Neuronal stem cell (in vitro differentiated cells): Measurements from ENCODE around the gene COA8.
A peak's percentile ranks its signal among the peaks of the same experiment; 100 is the strongest.

Experiments
- DNase-seq: peaks from one replicate; pipeline ENCODE4 v3.0.0-alpha.2; 2013; ENCODE audit warnings: low spot score
- H2AFZ ChIP-seq: one replicate; pipeline ENCODE4 v1.6.1; 2013; ENCODE audit warnings: mild to moderate bottlenecking, low read length, inconsistent platforms
- H2AK5ac ChIP-seq: 2 replicates; pipeline ENCODE4 v1.6.1; 2013; ENCODE audit warnings: low read depth, mild to moderate bottlenecking, inconsistent platforms, low read length, moderate library complexity, mixed read lengths
- H2BK120ac ChIP-seq: 2 replicates; pipeline ENCODE4 v1.6.1; 2013; ENCODE audit warnings: low read depth, mild to moderate bottlenecking, inconsistent platforms, low read length, moderate library complexity, mixed read lengths
- H2BK12ac ChIP-seq: one replicate; pipeline ENCODE4 v1.6.1; 2013; ENCODE audit warnings: low read length, inconsistent platforms
- H2BK15ac ChIP-seq: 2 replicates; pipeline ENCODE4 v1.6.1; 2013; ENCODE audit warnings: mild to moderate bottlenecking, low read length, inconsistent platforms, mixed read lengths
- H2BK5ac ChIP-seq: one replicate; pipeline ENCODE4 v1.6.1; 2013; ENCODE audit warnings: inconsistent platforms, mild to moderate bottlenecking, low read length, moderate library complexity
- H3K14ac ChIP-seq: one replicate; pipeline ENCODE4 v1.6.1; 2013; ENCODE audit warnings: low read length, inconsistent platforms
- H3K18ac ChIP-seq: 2 replicates; pipeline ENCODE4 v1.6.1; 2013; ENCODE audit warnings: low read length, inconsistent platforms
- H3K23ac ChIP-seq: 2 replicates; pipeline ENCODE4 v1.6.1; 2013; ENCODE audit warnings: low read depth, mild to moderate bottlenecking, mixed read lengths, low read length, inconsistent platforms; ENCODE audit not compliant: poor library complexity
- H3K27ac ChIP-seq: replicated peaks from 3 replicates; pipeline ENCODE4 v1.5.1; 2013; ENCODE audit warnings: low read length, inconsistent platforms
- H3K27me3 ChIP-seq, 3 experiments: 2 replicates each; pipeline ENCODE4 v1.6.1; 2013; ENCODE audit warnings: low read length in 3 of 3, mild to moderate bottlenecking in 2 of 3, inconsistent platforms in 1 of 3, low read depth in 1 of 3, mixed read lengths in 1 of 3, moderate library complexity in 1 of 3; ENCODE audit not compliant: control insufficient read depth in 3 of 3, insufficient read depth in 3 of 3
- H3K36me3 ChIP-seq, 2 donors: replicated peaks in 1 of 2; 2 replicates each; pipeline ENCODE4 v1.6.1; 2013; ENCODE audit warnings: low read length in 2 of 2; ENCODE audit not compliant: control insufficient read depth in 2 of 2, insufficient read depth in 2 of 2
- H3K4ac ChIP-seq: 2 replicates; pipeline ENCODE4 v1.6.1; 2013; ENCODE audit warnings: inconsistent platforms, mild to moderate bottlenecking, low read length, moderate library complexity
- H3K4me1 ChIP-seq, 2 donors: 1 replicate in 1 of 2; 2 replicates in 1 of 2; pipeline ENCODE4 v1.6.1; 2013; ENCODE audit warnings: low read length in 2 of 2, low read depth in 1 of 2; ENCODE audit not compliant: control insufficient read depth in 2 of 2, insufficient read depth in 1 of 2
- H3K4me2 ChIP-seq: one replicate; pipeline ENCODE4 v1.6.1; 2013; ENCODE audit warnings: mild to moderate bottlenecking, low read length, inconsistent platforms; ENCODE audit not compliant: insufficient read depth, poor library complexity, severe bottlenecking
- H3K4me3 ChIP-seq, 2 donors: 2 replicates each; pipeline ENCODE4 v1.5.1; 2013; ENCODE audit warnings: low read length in 2 of 2, mild to moderate bottlenecking in 2 of 2, inconsistent platforms in 1 of 2, moderate library complexity in 1 of 2
- H3K79me1 ChIP-seq: one replicate; pipeline ENCODE4 v1.6.1; 2013; ENCODE audit warnings: low read depth, mild to moderate bottlenecking, inconsistent platforms, low read length, moderate library complexity
- H3K9ac ChIP-seq: one replicate; pipeline ENCODE4 v1.6.1; 2013; ENCODE audit warnings: mild to moderate bottlenecking, low read depth, low read length, inconsistent platforms; ENCODE audit not compliant: poor library complexity
- H3K9me3 ChIP-seq, 2 donors: replicated peaks in 1 of 2; 2 replicates each; pipeline versions ENCODE3 to v1.6.1; 2013; ENCODE audit warnings: low read length in 2 of 2, mild to moderate bottlenecking in 2 of 2, inconsistent platforms in 1 of 2, low read depth in 1 of 2, mixed read lengths in 1 of 2, moderate library complexity in 1 of 2; ENCODE audit not compliant: control insufficient read depth in 2 of 2, insufficient read depth in 1 of 2
- H4K8ac ChIP-seq: one replicate; pipeline ENCODE4 v1.6.1; 2013; ENCODE audit warnings: low read depth, mild to moderate bottlenecking, inconsistent platforms, low read length, moderate library complexity
- H4K91ac ChIP-seq: one replicate; pipeline ENCODE4 v1.6.1; 2013; ENCODE audit warnings: low read length, low read depth, mild to moderate bottlenecking, inconsistent platforms; ENCODE audit not compliant: poor library complexity
- WGBS, 2 donors: extraction: QIAGEN DNeasy Blood & Tissue Kit; methylation state at CpG; one replicate each; pipeline ENCODE4 v1.1.7; 2013; ENCODE audit warnings: missing lambda C conversion rate in 2 of 2, mixed read lengths in 1 of 2; ENCODE audit not compliant: insufficient read length in 2 of 2, insufficient replicate concordance in 1 of 2; ENCODE audit errors: extremely low coverage in 2 of 2; 5-methylcytosine and 5-hydroxymethylcytosine counted together

The COA8 gene

GRCh38 chr14:103528587-103529382 is 34.0 kb upstream of the COA8 start, which contains the start of gene TRMT61A:
Gene TRMT61A, plus strand, starts transcription at chr14:103529196. Its CDS starts 783 bp downstream, at chr14:103529979.
- peak within 1 kb of the TSS; percentile 76 for H2AK5ac ChIP-seq
- no peaks in the 10 kb centered on the region for H3K9me3 ChIP-seq
- H2BK12ac ChIP-seq, result no peak within 1 kb of the TSS
- peak within 1 kb of the TSS; percentile 94 to 98 for H3K4me3 ChIP-seq
- H3K79me1 ChIP-seq, result peaks cover 14% of the 10 kb centered on the region
- peak within 1 kb of the TSS; percentile 71 for H2BK15ac ChIP-seq
- peaks cover 16 to 29% of the 10 kb centered on the region in 2 donors for H3K4me1 ChIP-seq
- no peak within 1 kb of the TSS for H4K91ac ChIP-seq
- H4K8ac ChIP-seq, result no peak within 1 kb of the TSS
- H3K27ac ChIP-seq, result no peak within 1 kb of the TSS
- H3K9ac ChIP-seq, result peak within 1 kb of the TSS; percentile 84
- peak within 1 kb of the TSS; percentile 90 for H3K4me2 ChIP-seq
- peak within 1 kb of the TSS; percentile 83 for H2AFZ ChIP-seq
- DNase-seq, result peak; percentile 75
- whole genome bisulfite sequencing, 2 donors, result no CpG with 5 or more reads among the region's 70 CpGs
- peak within 1 kb of the TSS; percentile 77 for H3K4ac ChIP-seq
- H2BK5ac ChIP-seq, result peak within 1 kb of the TSS; percentile 75
- H3K18ac ChIP-seq, result peak within 1 kb of the TSS; percentile 92
- peak within 1 kb of the TSS; percentile 89 for H3K23ac ChIP-seq
- peaks cover 0 to 8% (median 2%) of the 10 kb centered on the region in 3 experiments for H3K27me3 ChIP-seq
- peak within 1 kb of the TSS; percentile 39 for H3K14ac ChIP-seq
- H2BK120ac ChIP-seq, result peak within 1 kb of the TSS; percentile 89
- H3K36me3 ChIP-seq, result peaks cover 0 to 17% of the 10 kb centered on the region in 2 donors

- Histone ChIP-seq H3K27ac (no peak overlapping the region), H2BK5ac (peak overlapping the region; percentile 75), H2BK12ac (no peak overlapping the region), H3K4me3 (peak overlapping the region; percentile 94 to 98), H2BK15ac (no peak overlapping the region), H3K36me3 (peaks cover 0 to 17% of the 10 kb centered on the region in 2 donors), H3K27me3 (no peaks in the 10 kb centered on the region), H2BK120ac (peak overlapping the region; percentile 54), H2AFZ (peak overlapping the region; percentile 83), H3K23ac (peak overlapping the region; percentile 89), H3K4me2 (peak overlapping the region; percentile 90), H3K9ac (peak overlapping the region; percentile 84), H3K4me1 (peaks cover 13 to 24% of the 10 kb centered on the region in 2 donors), H3K4ac (no peak overlapping the region), H3K79me1 (peaks cover 14% of the 10 kb centered on the region), H4K8ac (no peak overlapping the region), H3K18ac (peak overlapping the region; percentile 15), H2AK5ac (peak overlapping the region; percentile 76), H4K91ac (no peak overlapping the region), H3K9me3 (no peaks in the 10 kb centered on the region), H3K14ac (peak overlapping the region; percentile 39)
- DNase-seq, result no peak
- WGBS, 2 donors, result no CpG with 5 or more reads among the region's 42 CpGs
Observed at GRCh38 chr14:103529383-103530365, 33.1 kb upstream of the COA8 start.

GRCh38 chr14:103530390-103530789 is 32.4 kb upstream of the COA8 start:
- Histone ChIP-seq H3K27ac (no peak overlapping the region), H3K9me3 (peaks cover 0 to under 1% of the 10 kb centered on the region in 2 donors), H3K14ac (no peak overlapping the region), H3K4me1 (peaks cover 13 to 29% of the 10 kb centered on the region in 2 donors), H2BK120ac (no peak overlapping the region), H3K4me2 (no peak overlapping the region), H3K79me1 (peaks cover 14% of the 10 kb centered on the region), H4K8ac (no peak overlapping the region), H3K18ac (no peak overlapping the region), H3K27me3 (no peaks in the 10 kb centered on the region), H3K4ac (no peak overlapping the region), H4K91ac (no peak overlapping the region), H2BK12ac (no peak overlapping the region), H2BK5ac (no peak overlapping the region), H2AK5ac (no peak overlapping the region), H2BK15ac (no peak overlapping the region), H3K23ac (no peak overlapping the region), H3K4me3 (peak overlapping the region in 1 of 2 donors; percentile 98), H3K36me3 (peaks cover 0 to 21% of the 10 kb centered on the region in 2 donors), H2AFZ (no peak overlapping the region), H3K9ac (no peak overlapping the region)
- no peak for DNase-seq
- no CpG with 5 or more reads among the region's 7 CpGs for WGBS, 2 donors
